ENCODE results near the gene RBM4. TPM values are rescaled to one million over a fixed set of nuclear protein-coding genes. Genes with fewer than 3 reads are reported as not detected.
A peak's percentile ranks its signal among the peaks of the same experiment; 100 is the strongest.

The RBM4 gene
- total and polyA plus RNA-seq, 2 experiments from 2014 or later: 146 to 147 TPM

DNA sequence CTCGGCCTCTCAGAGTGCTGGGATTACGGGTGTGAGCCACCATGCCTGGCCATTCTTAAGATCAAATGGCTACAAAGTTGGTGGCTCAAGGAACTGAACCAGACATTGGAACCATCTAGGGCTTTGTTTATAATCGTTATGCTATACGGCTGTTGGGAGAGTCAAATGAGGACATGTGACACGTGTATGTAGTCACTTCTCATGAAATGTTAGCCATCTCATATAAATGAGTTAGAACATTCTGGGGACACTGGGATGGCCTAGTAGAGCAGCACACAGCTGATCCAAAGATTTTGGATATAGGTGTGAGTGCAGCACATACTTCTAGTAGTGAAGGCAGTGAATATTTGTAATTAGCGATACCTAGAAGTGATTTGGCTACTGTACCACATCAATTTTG is 6.6 kb upstream of the RBM4 start:
- H3K27me3 Mint-ChIP-seq (ENCODE audit: insufficient read depth, low read depth, poor library complexity): peaks cover 6% of the 10 kb centered on the region
- no peak overlapping the region for H3K27ac Mint-ChIP-seq
- Histone ChIP-seq H3F3A (replicated peaks; ENCODE audit: low read depth) (peaks cover 45% of the 10 kb centered on the region), H3K9me2 (ENCODE audit: insufficient read depth) (no peaks in the 10 kb centered on the region), H3K4me1 (ENCODE audit: insufficient read depth) (no peaks in the 10 kb centered on the region), H4K20me1 (replicated peaks; ENCODE audit: insufficient read depth) (peaks cover 64% of the 10 kb centered on the region), H3K36me3 (ENCODE audit: insufficient read depth) (peaks cover 41% of the 10 kb centered on the region), H3K79me2 (replicated peaks; ENCODE audit: insufficient read depth) (peaks cover 99% of the 10 kb centered on the region), H3K4me3 (no peak overlapping the region), H3K27me3 (ENCODE audit: insufficient read depth) (no peaks in the 10 kb centered on the region), H3K4me2 (no peak overlapping the region), H3K27ac (ENCODE audit: low read depth) (no peak overlapping the region), H2AFZ (no peak overlapping the region)
- ATAC-seq (no peak), DNase-seq (ENCODE audit: low spot score) (no peak)
- peaks cover 71% of the 10 kb centered on the region for H3K36me3 Mint-ChIP-seq (ENCODE audit: low read depth)
- H3K4me1 Mint-ChIP-seq: peaks cover 3% of the 10 kb centered on the region; the same call in 2 of the 3 replicates
- no peaks in the 10 kb centered on the region for H3K9me3 Mint-ChIP-seq
- TF ChIP-seq NANOG (IDR thresholded peaks at IDR 0.05; ENCODE audit: borderline replicate concordance) (no peak), ZNF331 (CRISPR knock-in tag; IDR thresholded peaks at IDR 0.05; ENCODE audit: low read depth) (no peak)
- H3K4me3 Mint-ChIP-seq: no peak overlapping the region

DNA sequence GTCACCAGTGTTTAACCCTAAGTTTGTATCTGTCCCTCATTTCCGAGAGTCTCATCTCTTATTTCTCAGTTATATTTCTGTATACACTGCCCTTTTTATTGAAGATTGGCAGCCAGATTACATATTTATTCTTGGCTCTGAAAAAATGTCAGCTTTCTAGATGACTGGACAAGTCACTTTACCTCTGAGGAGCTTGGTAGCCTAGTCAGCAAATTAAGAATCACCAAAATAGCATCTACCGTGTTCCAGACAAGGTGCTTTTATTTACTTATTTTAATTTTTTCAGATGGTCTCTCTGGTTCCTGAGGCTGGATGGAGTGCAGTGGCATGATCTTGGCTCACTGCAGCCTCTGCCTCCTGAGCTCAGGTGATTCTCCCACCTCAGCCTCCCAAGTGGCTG is 5.6 kb upstream of the RBM4 start:
- peaks cover 32% of the 10 kb centered on the region for H3K36me3 ChIP-seq (ENCODE audit: insufficient read depth)
- H3K27ac Mint-ChIP-seq: no peak overlapping the region

More for the DNA sequence above, 5.6 kb upstream of the RBM4 start:
- Mint-ChIP-seq H3K27me3 (ENCODE audit: insufficient read depth, low read depth, poor library complexity) (peaks cover 12% of the 10 kb centered on the region), H3K4me1 (peaks cover 11% of the 10 kb centered on the region; the same call in 2 of the 3 replicates), H3K4me3 (no peak overlapping the region), H3K36me3 (ENCODE audit: low read depth) (peaks cover 61% of the 10 kb centered on the region), H3K9me3 (no peaks in the 10 kb centered on the region)
- no peaks in the 10 kb centered on the region for H3K27me3 ChIP-seq (ENCODE audit: insufficient read depth)
- TF ChIP-seq POLR2AphosphoS5 (IDR thresholded peaks at IDR 0.05; ENCODE audit: low read depth): no peak
- TF ChIP-seq REST (IDR thresholded peaks at IDR 0.05; ENCODE audit: unreplicated experiment): no peak
- H3F3A ChIP-seq (replicated peaks; ENCODE audit: low read depth): peaks cover 40% of the 10 kb centered on the region
- H3K9me2 ChIP-seq (ENCODE audit: insufficient read depth): no peaks in the 10 kb centered on the region
- ATAC-seq (no peak), DNase-seq (ENCODE audit: low spot score) (no peak)
- H3K4me3 ChIP-seq: no peak overlapping the region
- no peaks in the 10 kb centered on the region for H3K4me1 ChIP-seq (ENCODE audit: insufficient read depth)
- H3K27ac ChIP-seq (ENCODE audit: low read depth): 0 out of 2 replicates have a peak overlapping the region, but pooled peaks have one; percentile 39
- H4K20me1 ChIP-seq (replicated peaks; ENCODE audit: insufficient read depth): peaks cover 54% of the 10 kb centered on the region
- H3K79me2 ChIP-seq (replicated peaks; ENCODE audit: insufficient read depth): peaks cover 95% of the 10 kb centered on the region
- no peak overlapping the region for H2AFZ ChIP-seq
- no peak overlapping the region for H3K4me2 ChIP-seq

Measured in GM23338 (cell line).